ENCODE data around the gene ECE1. TPM values are rescaled to one million over a fixed set of nuclear protein-coding genes. Genes with fewer than 3 reads are reported as not detected.

ECE1 gene
- total and polyA plus RNA-seq, 9 of the 15 experiments (the other 6 are each of a cell fraction or from before 2014, with no cell fraction given) = 0.56 to 34.8 (median 11.0) TPM

DNA sequence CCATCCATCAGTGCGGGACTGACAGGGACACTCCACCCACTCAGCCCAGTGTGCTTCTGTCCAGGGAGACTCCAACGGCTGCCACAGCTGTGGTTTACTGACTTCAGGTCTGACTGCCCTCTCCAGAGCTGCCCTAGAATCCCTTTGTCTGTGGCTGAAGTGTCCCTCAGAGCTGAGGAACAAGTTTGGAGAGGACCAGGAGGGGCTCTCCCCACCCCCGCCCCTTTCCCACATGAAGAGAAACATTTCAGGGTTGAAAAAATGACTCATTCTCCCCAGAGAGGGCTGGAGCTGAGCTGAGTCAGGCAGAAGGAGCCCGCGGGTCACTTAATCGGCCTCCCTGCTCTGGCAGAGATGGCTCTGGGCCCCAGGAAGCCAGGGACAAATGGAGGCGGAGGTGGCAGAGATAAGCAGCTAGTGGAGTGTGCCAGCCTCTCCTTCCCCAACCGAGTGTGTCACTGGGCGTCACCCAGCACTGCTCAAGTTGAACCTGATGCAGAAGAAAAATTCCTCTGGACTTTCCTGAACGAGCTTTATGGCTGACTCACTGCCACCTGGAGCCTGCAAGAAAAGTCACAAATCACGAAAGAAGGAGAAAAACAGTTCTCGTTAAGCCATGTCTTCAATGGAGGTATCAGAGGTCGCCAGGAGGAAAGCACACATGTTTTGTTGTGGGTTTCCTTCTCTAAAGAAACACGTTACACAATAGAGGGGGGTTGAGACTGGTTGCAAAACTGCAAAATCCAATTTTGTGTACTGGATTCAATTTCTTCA lies 34.3 kb upstream of the ECE1 start:
- POLR2A ChIA-PET = interaction anchor here (0.6 to 1.8 kb wide), 10 partner anchors 8 to 186 kb away, joined by 3 to 9 read pairs (median 4); no protein-coding TSS in a partner anchor
- Histone ChIP-seq H2AFZ (ENCODE audit: low read depth, low read length) (peak overlapping the region; percentile 10; the same call in 1 of the 2 replicates), H3K4me1 (replicated peaks in 1 of 2; ENCODE audit: control insufficient read depth in 2 of 2, insufficient read depth in 2 of 2, low read length in 2 of 2) (peaks cover 44 to 45% of the 10 kb centered on the region in 2 experiments), H3K79me2 (ENCODE audit: control insufficient read depth, insufficient read depth, low read length) (no peaks in the 10 kb centered on the region), H3K9me3 (replicated peaks; ENCODE audit: control insufficient read depth, insufficient read depth, low read depth, low read length) (no peaks in the 10 kb centered on the region), H3K27me3 (ENCODE audit: control insufficient read depth in 2 of 2, insufficient read depth in 2 of 2, low read length in 2 of 2) (no peaks in the 10 kb centered on the region), H3K9me1 (ENCODE audit: control insufficient read depth, insufficient read depth, low read length) (peaks cover 6% of the 10 kb centered on the region), H3K36me3 (ENCODE audit: control insufficient read depth, insufficient read depth, low read length) (no peaks in the 10 kb centered on the region; the same call in 2 of the 3 replicates), H3K4me3 (no peak overlapping the region), H3K4me2 (ENCODE audit: insufficient read depth, low read length) (peak overlapping the region; percentile 27), H3K9ac (ENCODE audit: insufficient read depth in 1 of 2, low read depth in 2 of 2, low read length in 2 of 2) (peak overlapping the region; percentile 16 to 81; a peak in 3 of 4 replicates), H4K20me1 (replicated peaks; ENCODE audit: control insufficient read depth, insufficient read depth, low read length) (peaks cover 46% of the 10 kb centered on the region), H3K27ac (ENCODE audit: extremely low read depth, low read depth, low read length) (peak overlapping the region; percentile 56; the same call in 2 of the 3 replicates)
- 9% methylated on average over 14 of the region's 14 CpGs for WGBS (ENCODE audit: insufficient coverage, low coverage, missing lambda C conversion rate)
- in situ Hi-C loops (cut with MboI) = no loop called here
- peak; percentile 65 to 79 (median 70) for DNase-seq (ENCODE audit: extremely low read depth in 1 of 4, low spot score in 3 of 4)
- peak; percentile 81 for FAIRE-seq
- peak; percentile 45 for ATAC-seq
- intact Hi-C loops (cut with micrococcal nuclease) = no loop called here
- BruUV-seq (replicated peaks) = no TSS peak
- CTCF ChIA-PET (ENCODE audit: low intra/inter-chr PET ratio) = interaction anchor here (0.7 kb wide), 1 partner anchor 9 kb away, joined by 4 read pairs; no protein-coding TSS in a partner anchor
- TF ChIP-seq, protein P1, sequence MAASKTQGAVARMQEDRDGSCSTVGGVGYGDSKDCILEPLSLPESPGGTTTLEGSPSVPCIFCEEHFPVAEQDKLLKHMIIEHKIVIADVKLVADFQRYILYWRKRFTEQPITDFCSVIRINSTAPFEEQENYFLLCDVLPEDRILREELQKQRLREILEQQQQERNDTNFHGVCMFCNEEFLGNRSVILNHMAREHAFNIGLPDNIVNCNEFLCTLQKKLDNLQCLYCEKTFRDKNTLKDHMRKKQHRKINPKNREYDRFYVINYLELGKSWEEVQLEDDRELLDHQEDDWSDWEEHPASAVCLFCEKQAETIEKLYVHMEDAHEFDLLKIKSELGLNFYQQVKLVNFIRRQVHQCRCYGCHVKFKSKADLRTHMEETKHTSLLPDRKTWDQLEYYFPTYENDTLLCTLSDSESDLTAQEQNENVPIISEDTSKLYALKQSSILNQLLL (CRISPR knock-in tag; IDR thresholded peaks at IDR 0.05; ENCODE audit: borderline replicate concordance) = no peak
- TF ChIP-seq ZFP1 (CRISPR knock-in tag; IDR thresholded peaks at IDR 0.05) (no peak), ELF2 (CRISPR knock-in tag; IDR thresholded peaks at IDR 0.05) (no peak), ZC3H11A (IDR thresholded peaks at IDR 0.05; ENCODE audit: low read depth, low read length) (no peak), RFX7 (CRISPR knock-in tag; IDR thresholded peaks at IDR 0.05) (no peak)
- TF ChIP-seq, protein P2, sequence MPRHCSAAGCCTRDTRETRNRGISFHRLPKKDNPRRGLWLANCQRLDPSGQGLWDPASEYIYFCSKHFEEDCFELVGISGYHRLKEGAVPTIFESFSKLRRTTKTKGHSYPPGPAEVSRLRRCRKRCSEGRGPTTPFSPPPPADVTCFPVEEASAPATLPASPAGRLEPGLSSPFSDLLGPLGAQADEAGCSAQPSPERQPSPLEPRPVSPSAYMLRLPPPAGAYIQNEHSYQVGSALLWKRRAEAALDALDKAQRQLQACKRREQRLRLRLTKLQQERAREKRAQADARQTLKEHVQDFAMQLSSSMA (CRISPR knock-in tag; IDR thresholded peaks at IDR 0.05) = no peak
- TF ChIP-seq, protein P3, sequence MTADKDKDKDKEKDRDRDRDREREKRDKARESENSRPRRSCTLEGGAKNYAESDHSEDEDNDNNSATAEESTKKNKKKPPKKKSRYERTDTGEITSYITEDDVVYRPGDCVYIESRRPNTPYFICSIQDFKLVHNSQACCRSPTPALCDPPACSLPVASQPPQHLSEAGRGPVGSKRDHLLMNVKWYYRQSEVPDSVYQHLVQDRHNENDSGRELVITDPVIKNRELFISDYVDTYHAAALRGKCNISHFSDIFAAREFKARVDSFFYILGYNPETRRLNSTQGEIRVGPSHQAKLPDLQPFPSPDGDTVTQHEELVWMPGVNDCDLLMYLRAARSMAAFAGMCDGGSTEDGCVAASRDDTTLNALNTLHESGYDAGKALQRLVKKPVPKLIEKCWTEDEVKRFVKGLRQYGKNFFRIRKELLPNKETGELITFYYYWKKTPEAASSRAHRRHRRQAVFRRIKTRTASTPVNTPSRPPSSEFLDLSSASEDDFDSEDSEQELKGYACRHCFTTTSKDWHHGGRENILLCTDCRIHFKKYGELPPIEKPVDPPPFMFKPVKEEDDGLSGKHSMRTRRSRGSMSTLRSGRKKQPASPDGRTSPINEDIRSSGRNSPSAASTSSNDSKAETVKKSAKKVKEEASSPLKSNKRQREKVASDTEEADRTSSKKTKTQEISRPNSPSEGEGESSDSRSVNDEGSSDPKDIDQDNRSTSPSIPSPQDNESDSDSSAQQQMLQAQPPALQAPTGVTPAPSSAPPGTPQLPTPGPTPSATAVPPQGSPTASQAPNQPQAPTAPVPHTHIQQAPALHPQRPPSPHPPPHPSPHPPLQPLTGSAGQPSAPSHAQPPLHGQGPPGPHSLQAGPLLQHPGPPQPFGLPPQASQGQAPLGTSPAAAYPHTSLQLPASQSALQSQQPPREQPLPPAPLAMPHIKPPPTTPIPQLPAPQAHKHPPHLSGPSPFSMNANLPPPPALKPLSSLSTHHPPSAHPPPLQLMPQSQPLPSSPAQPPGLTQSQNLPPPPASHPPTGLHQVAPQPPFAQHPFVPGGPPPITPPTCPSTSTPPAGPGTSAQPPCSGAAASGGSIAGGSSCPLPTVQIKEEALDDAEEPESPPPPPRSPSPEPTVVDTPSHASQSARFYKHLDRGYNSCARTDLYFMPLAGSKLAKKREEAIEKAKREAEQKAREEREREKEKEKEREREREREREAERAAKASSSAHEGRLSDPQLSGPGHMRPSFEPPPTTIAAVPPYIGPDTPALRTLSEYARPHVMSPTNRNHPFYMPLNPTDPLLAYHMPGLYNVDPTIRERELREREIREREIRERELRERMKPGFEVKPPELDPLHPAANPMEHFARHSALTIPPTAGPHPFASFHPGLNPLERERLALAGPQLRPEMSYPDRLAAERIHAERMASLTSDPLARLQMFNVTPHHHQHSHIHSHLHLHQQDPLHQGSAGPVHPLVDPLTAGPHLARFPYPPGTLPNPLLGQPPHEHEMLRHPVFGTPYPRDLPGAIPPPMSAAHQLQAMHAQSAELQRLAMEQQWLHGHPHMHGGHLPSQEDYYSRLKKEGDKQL (CRISPR knock-in tag; IDR thresholded peaks at IDR 0.05; ENCODE audit: borderline replicate concordance) = no peak
- TF ChIP-seq, protein P4, sequence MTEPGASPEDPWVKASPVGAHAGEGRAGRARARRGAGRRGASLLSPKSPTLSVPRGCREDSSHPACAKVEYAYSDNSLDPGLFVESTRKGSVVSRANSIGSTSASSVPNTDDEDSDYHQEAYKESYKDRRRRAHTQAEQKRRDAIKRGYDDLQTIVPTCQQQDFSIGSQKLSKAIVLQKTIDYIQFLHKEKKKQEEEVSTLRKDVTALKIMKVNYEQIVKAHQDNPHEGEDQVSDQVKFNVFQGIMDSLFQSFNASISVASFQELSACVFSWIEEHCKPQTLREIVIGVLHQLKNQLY (CRISPR knock-in tag; conservative IDR thresholded peaks at IDR 0.05) = no peak
- TF ChIP-seq, protein P5, sequence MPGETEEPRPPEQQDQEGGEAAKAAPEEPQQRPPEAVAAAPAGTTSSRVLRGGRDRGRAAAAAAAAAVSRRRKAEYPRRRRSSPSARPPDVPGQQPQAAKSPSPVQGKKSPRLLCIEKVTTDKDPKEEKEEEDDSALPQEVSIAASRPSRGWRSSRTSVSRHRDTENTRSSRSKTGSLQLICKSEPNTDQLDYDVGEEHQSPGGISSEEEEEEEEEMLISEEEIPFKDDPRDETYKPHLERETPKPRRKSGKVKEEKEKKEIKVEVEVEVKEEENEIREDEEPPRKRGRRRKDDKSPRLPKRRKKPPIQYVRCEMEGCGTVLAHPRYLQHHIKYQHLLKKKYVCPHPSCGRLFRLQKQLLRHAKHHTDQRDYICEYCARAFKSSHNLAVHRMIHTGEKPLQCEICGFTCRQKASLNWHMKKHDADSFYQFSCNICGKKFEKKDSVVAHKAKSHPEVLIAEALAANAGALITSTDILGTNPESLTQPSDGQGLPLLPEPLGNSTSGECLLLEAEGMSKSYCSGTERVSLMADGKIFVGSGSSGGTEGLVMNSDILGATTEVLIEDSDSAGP (CRISPR knock-in tag; IDR thresholded peaks at IDR 0.05) = no peak
